SK-N-MC (cell line): ENCODE data around the gene ULK2.

Experiments
- EZH2 ChIP-seq: fragments of 200-600 bp; sonication (generic); IDR thresholded peaks from one replicate; pipeline ENCODE4 v1.6.1; 2017; ENCODE audit warnings: antibody characterized with exemption
- FOXP2 ChIP-seq: optimal IDR thresholded peaks from 2 replicates; pipeline ENCODE3; 2011; ENCODE audit warnings: mild to moderate bottlenecking, moderate library complexity; ENCODE audit not compliant: insufficient read depth; ENCODE audit errors: extremely low read length, control extremely low read depth

GRCh38 chr17:19781488-19782458, 86.0 kb downstream of the ULK2 start:
- no peak for TF ChIP-seq FOXP2
- TF ChIP-seq EZH2, result no peak
